Stimulated activated CD4-positive, alpha-beta T cell treated with anti-CD3 and anti-CD28 coated beads, Interleukin-4, amount 100 ng/mL, for 24 hours (primary cell): Measurements from ENCODE around the gene CCDC106.
A peak's percentile ranks its signal among the peaks of the same experiment; 100 is the strongest.

Experiments used
- DNase-seq: peaks from one replicate; pipeline ENCODE4 v3.0.0-alpha.2; 2020

The CCDC106 gene

DNA sequence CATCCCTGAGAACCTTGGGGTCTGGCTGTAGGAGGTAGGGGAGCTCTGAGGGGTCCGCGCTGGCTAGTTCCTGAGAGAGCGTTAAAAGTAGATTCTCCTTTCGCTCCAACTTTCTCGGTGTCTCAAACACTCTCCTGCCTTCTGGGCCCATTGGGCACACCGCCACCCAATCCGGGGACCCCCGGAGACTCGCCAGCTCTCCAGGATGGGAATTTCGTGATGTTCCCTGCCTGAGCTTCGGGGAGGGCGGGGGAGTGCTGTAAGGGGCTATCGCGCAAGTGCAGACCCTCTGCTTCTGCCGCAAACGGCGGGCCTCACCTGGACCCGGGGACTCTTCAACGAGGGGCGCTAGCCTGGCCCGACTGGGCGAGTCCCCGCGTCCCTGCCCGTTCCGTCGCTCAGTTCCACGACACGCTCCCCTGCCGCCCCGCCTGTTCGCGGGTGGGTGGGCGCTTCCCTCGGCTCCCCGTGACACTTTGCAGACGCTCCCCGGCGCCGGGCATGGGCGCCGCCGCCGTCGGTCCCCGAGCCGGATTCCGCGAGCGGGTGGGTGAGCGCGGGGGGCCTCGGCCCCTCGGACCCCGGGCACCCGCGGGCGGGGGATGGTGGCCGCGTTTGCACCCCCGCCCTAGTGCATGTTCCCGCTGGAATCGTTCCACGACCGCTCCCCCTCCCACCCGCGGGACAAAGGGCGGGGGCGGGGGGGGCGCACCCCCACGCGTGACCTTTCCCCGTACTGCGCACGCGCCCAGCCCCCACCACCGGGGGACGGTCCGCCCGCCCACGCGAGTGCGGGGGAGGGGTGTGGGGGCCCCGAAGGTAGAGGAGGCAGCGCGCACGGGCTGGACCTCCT, at the start of gene CCDC106:
CCDC106 (plus strand) TSS at position 481 of the 853 bp plus-strand sequence. CDS start 835 bp downstream, outside the sequence.
- peak; percentile 44 for DNase-seq

DNA sequence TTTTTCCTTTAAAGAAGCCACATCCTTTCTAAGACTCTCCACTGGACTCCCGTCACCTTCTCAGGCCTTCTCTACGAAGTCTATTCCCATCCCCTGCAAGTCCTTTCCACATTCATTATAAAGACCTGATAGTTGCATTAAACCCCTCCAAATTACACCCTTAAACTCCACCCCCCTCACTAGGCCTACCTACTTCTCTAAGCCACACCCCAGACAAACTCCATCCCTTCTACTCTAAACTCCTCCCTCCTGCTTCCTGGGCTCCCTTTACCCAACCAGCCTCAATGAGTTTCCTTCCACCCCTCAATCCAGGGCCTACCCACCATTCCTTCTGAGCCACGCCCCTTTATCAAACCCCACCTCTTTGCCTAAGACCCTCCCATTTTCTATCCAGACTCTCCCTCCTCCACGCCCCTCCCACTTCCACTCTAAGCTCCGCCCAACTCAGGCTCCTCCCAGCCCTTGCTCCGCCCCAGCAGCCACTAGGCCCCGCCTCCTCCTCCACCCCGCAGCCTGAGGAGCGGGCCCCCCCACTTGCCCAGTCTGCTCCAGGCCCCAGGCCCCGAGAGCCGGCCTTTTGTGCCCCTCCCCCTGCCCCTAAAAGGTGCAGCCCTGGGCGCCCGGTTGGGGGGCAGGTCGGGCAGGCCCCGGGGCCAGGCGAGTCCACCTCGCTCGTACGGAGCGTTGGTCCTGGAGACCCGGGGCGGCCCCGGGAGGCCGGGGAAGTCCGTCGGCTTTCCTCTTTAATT, 49.1 kb upstream of the CCDC106 start:
- DNase-seq, result peak; percentile 93

DNA sequence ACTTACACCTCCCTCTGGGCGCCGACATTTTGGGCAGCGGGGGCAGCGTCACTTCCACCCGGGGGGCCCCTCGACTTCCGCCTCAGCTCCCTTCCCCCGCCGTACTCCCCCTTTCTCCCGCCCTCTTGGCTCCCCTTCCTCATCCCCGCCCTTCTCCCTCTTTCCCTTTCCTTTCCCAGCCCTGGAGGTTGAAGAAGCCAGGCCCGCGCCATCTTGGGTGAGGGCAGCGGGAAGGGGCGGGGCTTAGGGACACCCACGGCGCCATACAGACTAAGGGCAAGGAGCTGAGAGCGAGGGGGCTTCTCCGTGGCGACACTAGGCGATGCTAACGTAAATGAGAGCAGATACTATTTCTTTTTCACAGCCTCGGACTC, 48.6 kb upstream of the CCDC106 start, which contains the start of gene FIZ1:
FIZ1 (minus strand) TSS at position 50 of the 374 bp plus-strand sequence. CDS start 1,652 bp downstream, outside the sequence.
- DNase-seq, result peak; percentile 98

DNA sequence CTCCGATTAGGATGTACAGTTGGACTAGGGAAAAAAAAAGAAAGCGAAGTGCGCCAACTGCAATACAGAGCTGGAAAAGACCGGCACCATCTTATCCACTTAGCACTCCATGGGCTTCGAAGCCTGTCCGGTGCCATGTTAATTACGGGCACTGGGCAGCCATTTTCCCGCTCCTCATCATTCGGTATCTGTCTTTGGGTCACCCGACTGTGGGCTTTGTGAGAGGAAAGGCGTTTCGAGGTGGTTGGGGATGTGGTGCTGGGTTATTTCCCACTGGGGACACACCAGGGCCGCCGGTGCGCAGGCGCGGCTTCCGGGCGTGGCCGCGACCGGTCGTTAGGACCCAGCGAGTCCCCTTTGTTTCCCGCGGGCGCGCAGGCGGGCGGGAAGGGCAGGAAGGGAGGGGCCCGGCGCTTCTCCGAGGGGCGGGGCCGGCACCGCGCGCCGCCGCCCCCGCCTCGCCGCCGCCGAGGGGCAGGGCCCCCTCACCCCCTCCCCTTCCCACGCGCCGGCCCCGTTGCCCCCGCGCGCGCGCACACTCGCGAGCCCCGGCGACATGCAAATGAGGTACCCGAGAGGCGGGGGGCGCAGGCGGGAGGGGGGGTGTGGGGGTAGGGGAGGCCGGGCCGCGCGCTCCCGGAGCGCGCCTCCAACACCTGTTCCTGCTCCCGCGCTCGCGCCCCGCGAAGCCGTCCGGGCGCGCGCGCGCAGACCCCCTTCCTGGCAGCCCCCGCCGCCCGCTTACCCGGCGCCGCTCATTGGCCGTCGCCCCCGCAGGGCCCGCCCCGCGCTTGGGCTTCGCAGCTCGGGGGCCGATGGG, 48.0 kb upstream of the CCDC106 start, which contains the start of gene ZNF524:
ZNF524 (plus strand) TSS at position 447 of the 820 bp plus-strand sequence. CDS start 1,825 bp downstream, outside the sequence.
- DNase-seq, result peak; percentile 83

DNA sequence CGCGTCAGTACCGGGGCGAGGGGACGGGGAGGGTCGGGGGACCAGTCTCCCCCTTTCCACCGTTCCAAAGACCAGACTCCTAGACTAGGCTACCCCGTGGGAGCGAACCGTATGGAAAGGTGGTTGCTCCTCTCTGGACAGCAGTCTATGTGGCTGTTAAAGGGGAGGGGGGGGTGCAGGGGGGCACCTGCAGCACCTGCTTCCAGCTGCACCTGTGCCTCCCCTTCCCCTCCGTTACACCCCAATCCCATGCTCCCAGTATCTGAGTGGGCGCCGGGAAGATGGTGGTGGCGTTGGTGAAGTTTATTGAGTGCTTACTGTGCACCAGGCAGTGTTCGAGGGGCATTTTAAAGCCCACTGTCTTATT, 47.4 kb upstream of the CCDC106 start:
- no peak for DNase-seq

DNA sequence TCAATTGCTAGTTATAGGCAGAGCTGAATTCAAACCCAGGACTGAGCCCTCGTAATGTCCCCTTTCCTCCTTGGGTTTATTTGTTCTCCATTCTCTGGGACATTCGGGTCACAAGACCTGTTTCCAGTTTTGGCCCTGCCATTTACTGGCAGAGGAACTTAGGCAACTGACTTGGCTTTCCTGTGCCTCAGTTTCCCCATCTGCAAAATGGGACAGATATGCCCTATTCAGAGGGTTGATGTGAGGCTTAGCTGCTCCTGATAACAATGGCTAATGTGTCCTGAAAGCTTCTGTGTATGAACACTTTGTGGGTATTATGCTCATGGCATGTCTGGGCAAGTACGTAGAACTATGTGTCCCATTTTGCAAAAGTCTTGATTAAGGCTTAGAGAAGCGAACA, 46.9 kb upstream of the CCDC106 start:
- no peak for DNase-seq

DNA sequence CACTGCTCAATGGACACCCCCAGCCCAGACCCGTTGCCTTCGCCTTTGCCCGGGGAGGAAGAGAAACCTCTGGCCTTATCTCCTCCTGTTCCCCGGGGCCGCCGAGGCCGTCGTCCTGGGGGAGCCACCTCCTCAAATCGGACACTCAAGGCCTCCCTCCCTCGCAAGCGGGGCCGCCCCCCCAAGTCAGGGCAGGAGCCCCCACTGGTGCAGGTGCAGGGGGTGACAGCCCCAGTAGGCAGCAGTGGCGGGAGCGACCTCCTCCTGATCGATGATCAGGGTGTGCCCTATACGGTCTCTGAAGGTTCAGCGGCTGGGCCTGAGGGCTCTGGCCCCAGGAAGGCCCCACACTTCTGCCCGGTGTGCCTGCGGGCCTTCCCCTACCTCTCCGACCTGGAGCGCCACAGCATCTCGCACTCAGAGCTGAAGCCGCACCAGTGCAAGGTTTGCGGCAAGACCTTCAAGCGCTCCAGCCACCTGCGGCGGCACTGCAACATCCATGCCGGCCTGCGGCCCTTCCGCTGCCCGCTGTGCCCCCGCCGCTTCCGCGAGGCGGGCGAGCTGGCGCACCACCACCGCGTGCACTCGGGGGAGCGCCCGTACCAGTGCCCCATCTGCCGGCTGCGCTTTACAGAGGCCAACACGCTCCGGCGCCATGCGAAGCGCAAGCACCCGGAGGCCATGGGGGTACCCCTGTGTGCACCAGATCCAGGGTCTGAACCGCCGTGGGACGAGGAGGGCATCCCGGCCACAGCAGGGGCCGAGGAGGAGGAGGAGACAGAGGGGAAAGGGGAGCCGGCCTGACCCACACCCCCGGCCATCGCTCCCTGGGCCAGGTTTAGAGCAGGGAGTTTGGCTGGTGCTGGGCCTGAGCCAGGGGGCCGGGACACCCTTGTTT, 45.7 kb upstream of the CCDC106 start:
- no peak for DNase-seq

DNA sequence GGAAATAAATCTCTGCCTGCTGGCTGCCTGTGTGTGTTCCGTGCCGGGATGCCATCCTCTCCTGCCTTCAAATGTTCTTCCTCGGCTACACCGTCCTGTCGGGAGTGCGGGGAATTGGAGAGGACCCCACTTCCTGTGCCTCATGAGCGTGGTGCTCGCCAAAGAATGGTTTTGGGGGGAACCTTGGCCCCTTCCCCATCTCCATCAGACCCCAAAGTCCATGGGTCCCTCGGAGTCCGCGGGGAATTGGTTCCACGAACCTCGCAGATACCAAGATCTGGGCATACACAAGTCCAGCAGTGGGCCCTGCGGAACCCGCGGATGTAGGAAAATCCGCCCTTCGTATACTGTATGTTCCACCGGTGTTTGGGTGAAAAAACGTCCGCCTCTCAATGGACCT, 44.9 kb upstream of the CCDC106 start:
- no peak for DNase-seq

DNA sequence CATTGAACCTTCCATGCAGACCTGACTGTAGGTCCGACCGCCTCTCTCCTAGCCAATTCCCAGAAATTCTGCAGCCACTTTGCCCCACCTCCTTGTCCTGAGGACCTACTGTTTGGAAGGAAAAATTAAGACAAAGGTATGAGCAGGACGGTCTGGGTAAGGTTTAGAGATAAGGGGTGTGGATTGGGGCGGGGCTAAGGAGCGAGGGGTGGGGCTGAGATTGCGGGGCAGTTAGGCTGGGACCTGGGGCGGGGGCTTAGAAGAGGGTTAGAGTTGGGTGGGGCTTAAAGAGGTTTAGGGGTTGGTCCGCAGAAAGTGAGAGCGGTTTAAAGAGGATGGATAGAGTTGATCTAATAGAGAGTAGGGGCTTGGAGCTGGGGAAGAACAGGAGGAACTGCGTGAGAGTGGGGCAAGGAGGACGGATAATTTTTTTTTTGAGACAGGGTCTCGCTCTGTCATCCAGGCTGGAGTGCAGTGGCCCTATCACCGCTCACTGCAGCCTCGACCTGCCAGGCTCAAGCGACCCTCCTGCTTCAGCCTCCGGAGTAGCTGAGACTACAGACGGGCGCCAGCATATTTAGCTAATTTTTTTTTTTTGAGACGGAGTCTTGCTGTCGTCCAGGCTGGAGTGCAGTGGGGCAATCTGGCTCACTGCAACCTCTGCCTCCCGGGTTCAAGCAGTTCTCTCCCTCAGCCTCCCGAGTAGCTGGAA, 44.3 kb upstream of the CCDC106 start:
- no peak for DNase-seq

DNA sequence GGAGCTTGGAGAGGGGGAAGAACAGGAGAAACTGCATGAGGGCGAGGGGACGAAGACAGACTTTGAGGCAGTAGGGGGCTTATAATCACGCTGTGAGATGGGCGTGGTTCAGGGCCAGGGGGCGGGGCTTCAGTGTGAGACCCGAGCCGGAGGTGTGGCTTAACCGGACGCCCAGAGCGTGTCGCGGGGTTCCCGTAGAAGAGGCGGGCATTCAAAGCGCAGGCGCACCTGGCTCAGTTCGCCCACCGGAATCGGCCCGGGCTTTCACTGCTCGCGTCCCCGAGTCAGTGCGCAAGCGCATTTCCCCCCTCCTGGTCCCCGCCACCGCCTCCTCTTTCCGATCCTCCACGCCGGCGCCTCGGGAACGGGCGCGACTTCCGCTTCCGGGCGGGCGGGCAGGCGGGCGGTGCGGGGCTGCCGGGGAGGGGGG, 42.8 kb upstream of the CCDC106 start:
- peak; percentile 99 for DNase-seq

DNA sequence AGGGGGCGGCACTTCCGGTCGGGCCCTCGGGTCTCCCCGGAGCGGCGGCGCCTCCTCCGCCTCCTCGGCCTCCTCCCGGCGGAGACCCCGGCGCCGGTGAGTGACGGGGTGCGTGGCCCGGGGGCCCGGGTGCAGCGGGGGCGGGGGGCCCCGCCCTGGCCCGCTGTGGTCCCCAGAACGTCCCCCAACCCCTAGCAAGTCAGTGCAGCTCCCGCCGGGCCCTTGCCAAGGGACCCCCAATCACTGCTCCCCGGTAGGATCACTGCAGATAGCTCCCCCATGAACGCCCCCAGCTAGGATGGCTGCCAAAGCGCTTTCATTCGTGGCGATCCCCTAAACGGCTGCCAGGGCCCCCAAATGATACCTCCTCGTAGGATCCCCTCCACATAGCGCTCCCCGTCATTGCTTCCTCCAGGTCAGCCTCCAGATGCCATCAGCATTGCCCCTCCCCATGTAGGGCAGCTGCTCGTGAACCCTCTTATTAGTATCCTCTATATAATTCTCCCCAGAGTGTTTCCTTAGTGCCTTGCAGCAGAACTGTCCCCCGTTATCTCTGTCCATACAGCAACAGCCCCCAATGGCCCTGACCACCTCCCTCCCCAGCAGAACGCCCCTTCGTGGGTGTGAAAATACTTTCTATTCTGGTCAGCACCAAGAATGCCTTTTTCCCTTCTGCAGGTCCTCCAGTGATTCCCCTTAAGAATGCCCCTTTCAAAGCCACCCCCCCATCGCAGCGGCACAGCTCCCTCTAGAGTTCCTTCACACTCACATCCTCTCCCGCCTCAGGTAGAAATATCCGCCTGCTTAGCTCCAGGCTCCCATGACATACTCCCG, 42.2 kb upstream of the CCDC106 start, which contains the start of gene ZNF865:
ZNF865 (plus strand) TSS at position 11 of the 834 bp plus-strand sequence. CDS start 7,972 bp downstream, outside the sequence.
- peak; percentile 78 for DNase-seq

DNA sequence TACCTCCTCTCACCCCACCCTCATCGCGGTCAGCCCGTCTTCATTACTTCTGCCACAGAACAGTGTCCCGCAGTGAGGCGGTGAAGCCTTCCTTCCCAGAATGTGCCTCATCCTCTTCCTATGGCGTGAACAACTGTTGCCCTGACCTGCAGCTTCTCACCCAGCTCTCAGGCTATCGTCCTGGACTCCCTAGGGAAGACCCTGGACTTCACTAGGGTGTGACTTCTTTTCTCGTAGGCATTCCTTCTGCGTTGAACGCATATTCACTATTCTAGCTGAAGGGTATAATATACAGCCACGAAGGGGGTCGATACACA, 41.6 kb upstream of the CCDC106 start:
- DNase-seq, result no peak

DNA sequence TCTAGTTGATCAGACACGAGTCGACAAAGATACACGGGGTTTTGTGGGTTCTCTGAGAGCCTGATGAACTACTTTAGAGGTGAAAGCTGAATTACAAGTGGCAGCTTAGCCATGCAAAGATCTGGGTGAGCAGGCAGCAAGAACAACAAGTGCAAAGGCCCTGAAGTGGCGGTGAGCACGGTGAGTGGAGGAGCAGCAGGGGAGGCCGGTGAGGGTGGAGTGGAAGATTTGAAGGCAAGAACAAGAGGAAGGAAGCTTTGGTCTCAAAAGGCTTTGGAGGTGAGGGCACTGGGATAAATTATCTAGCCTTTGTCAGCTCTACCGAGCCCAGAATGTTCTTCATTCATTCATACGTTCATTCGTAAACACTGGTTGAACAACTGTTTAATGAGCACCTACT, 41.2 kb upstream of the CCDC106 start:
- DNase-seq, result no peak

DNA sequence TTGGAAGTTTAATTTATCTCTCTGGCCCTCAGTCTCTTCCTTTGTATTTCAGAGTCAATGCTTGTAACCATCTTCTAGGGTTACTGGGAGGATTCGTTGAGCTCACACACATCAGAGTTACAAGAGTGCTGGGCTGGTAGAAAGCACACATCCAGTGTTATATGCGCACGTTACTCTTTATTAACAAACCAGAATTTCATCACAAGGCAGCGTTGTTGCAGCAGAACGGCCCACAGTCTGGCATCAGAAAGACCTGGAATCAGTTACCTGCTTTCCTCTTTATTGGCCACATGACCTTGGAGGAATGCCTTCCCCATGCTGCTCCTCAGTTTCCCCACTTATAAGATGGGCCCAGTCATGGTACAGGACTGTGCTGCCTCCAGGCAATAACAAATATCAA, 38.7 kb upstream of the CCDC106 start:
- DNase-seq, result no peak

DNA sequence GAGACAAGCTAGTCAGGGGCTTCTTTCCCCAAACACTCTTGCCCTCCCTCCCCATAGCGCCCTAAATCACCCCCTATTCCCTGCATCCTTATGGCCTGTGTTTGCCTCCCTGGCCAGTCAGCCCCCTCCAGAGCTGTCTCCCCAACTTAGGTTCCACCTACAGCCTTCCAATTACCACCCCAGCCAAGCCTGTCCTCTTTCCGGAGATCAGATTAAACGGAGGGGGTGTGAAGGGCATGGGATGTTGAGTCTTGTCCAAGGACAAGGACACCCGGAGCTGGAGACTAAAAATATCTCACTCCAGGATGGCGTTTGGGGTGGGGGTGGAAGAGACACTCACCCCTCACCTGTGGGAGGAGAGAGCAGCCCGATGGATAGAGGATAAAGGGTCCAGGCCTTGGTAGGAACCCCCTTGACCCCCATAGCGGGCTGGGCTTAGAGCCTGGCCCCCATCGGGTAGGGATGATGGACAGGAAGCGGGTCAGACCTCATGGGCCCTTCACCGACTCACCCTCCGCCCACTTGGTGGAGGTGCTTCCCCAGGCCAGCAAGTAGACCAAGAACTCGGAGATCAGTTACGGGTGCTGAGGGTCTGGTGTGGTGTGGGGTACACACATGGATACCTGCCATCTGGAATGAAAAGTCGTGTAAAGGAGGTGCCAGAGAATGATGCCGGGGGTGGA, 36.6 kb upstream of the CCDC106 start:
- DNase-seq, result no peak

DNA sequence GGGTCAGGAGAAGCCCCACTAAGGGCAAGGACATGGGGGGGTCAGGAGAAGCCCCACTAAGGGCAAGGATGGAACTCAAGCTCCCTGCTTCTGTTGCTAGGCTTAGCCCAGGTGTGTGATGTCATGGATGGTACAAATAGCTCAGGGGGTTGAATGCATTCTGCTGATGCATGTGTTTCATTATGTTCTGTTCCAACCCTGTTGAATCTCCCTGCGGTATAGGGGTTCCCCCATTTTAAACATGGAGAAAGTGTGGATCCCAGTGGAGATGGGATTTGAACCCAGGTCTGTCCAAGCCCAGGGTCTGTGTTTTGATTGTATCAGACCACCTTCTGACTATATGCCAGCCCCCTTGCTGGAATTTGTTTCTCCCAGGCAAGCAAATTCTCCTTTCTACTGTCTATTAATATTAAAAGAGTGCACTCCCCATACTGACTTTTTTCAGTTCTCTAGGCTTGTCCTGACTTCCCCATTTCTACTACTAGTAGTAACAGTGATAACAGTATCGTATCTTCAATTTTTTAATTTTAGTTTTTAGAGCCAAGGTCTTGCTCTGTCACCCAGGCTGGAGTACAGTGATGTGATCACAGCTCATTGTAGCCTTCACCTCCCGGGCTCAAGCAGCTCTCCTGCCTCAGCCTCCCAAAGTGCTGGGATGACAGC, 35.9 kb upstream of the CCDC106 start:
- no peak for DNase-seq

DNA sequence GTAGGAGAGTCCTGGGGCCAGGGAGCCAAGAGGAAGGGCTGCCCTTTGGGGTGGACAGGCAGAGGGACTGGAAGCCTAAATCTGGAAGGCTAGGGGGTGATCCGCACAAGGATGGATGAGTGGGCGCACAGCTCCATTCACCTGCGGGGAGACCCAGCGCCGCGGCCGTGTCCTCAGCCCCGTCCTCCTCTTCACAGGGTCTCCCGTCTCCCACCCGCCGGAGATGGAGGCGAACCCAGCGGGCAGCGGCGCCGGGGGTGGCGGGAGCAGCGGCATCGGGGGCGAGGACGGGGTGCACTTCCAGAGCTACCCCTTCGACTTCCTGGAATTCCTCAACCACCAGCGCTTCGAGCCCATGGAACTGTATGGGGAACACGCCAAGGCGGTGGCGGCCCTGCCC, 34.6 kb upstream of the CCDC106 start:
- no peak for DNase-seq

DNA sequence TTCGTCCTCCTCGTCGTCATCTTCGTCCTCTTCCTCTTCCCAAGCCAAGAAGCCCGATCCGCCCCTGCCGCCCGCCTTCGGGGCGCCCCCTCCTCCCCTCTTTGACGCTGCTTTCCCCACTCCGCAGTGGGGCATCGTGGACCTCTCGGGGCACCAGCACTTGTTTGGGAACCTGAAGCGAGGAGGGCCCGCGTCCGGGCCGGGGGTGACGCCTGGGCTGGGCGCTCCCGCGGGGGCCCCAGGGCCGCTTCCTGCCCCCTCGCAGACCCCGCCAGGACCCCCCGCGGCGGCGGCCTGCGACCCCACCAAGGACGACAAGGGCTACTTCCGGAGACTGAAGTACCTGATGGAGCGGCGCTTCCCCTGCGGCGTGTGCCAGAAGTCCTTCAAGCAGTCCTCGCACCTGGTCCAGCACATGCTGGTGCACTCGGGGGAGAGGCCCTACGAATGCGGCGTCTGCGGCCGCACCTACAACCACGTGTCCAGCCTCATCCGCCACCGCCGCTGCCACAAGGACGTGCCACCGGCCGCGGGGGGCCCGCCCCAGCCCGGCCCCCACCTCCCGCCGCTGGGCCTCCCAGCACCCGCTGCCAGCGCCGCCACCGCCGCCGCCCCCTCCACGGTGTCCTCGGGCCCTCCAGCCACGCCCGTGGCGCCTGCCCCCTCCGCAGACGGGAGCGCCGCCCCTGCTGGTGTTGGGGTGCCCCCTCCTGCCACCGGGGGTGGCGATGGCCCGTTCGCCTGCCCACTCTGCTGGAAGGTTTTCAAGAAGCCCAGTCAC, 33.9 kb upstream of the CCDC106 start:
- no peak for DNase-seq
